ENCODE data around the gene GOLGA8N. TPM values are rescaled to one million over a fixed set of nuclear protein-coding genes. Genes with fewer than 3 reads are reported as not detected.

The GOLGA8N gene
- total and polyA plus RNA-seq, 10 of the 15 experiments (the other 5 are each of a cell fraction or from before 2014, with no cell fraction given) = 0.02 to 0.33 (median 0.19) TPM

- H3K4me3 ChIP-seq = no peak overlapping the region
- H4K20me1 ChIP-seq (ENCODE audit: control insufficient read depth, insufficient read depth) = no peaks in the 10 kb centered on the region
- peaks cover 4 to 36% of the 10 kb centered on the region in 2 experiments for H3K36me3 ChIP-seq (ENCODE audit: control insufficient read depth in 2 of 2, insufficient read depth in 2 of 2, low read length in 1 of 2)
- no peaks in the 10 kb centered on the region for H3K9me3 ChIP-seq (replicated peaks; ENCODE audit: control insufficient read depth, insufficient read depth, low read length)
- DNase-seq (ENCODE audit: low read depth, low spot score) (no peak), FAIRE-seq (no peak), ATAC-seq (peak; percentile 55)
- TF ChIP-seq MTA2 (IDR thresholded peaks at IDR 0.05; ENCODE audit: low read depth) = 0 out of 2 replicates have a peak, but pooled peaks have one; percentile 21
- TF ChIP-seq, protein P1, sequence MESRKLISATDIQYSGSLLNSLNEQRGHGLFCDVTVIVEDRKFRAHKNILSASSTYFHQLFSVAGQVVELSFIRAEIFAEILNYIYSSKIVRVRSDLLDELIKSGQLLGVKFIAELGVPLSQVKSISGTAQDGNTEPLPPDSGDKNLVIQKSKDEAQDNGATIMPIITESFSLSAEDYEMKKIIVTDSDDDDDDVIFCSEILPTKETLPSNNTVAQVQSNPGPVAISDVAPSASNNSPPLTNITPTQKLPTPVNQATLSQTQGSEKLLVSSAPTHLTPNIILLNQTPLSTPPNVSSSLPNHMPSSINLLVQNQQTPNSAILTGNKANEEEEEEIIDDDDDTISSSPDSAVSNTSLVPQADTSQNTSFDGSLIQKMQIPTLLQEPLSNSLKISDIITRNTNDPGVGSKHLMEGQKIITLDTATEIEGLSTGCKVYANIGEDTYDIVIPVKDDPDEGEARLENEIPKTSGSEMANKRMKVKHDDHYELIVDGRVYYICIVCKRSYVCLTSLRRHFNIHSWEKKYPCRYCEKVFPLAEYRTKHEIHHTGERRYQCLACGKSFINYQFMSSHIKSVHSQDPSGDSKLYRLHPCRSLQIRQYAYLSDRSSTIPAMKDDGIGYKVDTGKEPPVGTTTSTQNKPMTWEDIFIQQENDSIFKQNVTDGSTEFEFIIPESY (IDR thresholded peaks at IDR 0.05) = no peak
- intact Hi-C loops (cut with micrococcal nuclease; ENCODE audit: unreplicated experiment) (no loop called here), in situ Hi-C loops (cut with MboI) (no loop called here)
- peaks cover 20% of the 10 kb centered on the region for H3K4me1 ChIP-seq (ENCODE audit: control insufficient read depth, insufficient read depth, low read length)
- ChIA-PET CTCF (interaction anchor here (1.0 to 2.4 kb wide), 2 partner anchors 15 to 26 kb away, joined by 3 to 7 read pairs; no protein-coding TSS in a partner anchor), SMC1A (ENCODE audit: uncharacterized antibody, unreplicated experiment) (interaction anchor here (1.6 kb wide), 1 partner anchor 13 kb away, joined by 6 read pairs; no protein-coding TSS in a partner anchor), RAD21 (ENCODE audit: unreplicated experiment) (no interaction called here), POLR2A (no interaction called here)
- 17% methylated on average over 3 of the region's 3 CpGs for WGBS (ENCODE audit: insufficient coverage, insufficient replicate concordance, low lambda C conversion rate, missing lambda C conversion rate)
- H3K4me2 ChIP-seq (ENCODE audit: control insufficient read depth, insufficient read depth) = peak overlapping the region; percentile 55; the same call in 1 of the 2 replicates
- no peak overlapping the region for H2AFZ ChIP-seq (ENCODE audit: control insufficient read depth, low read depth, low read length)
- no TSS peak for BruUV-seq (replicated peaks)
- H3K79me2 ChIP-seq (ENCODE audit: control insufficient read depth, insufficient read depth, low read length) = no peaks in the 10 kb centered on the region
- H3K27me3 ChIP-seq (replicated peaks in 1 of 2; ENCODE audit: control insufficient read depth in 2 of 2, insufficient read depth in 2 of 2, low read length in 1 of 2) = no peaks in the 10 kb centered on the region
- H3K9ac ChIP-seq (ENCODE audit: control insufficient read depth, insufficient read depth, low read length) = peak overlapping the region; percentile 37; the same call in 1 of the 2 replicates
- peak overlapping the region; percentile 64 for H3K27ac ChIP-seq (ENCODE audit: control insufficient read depth, insufficient read depth)
Observed at GRCh38 chr15:32636410-32636809, 43.2 kb downstream of the GOLGA8N start.

DNA sequence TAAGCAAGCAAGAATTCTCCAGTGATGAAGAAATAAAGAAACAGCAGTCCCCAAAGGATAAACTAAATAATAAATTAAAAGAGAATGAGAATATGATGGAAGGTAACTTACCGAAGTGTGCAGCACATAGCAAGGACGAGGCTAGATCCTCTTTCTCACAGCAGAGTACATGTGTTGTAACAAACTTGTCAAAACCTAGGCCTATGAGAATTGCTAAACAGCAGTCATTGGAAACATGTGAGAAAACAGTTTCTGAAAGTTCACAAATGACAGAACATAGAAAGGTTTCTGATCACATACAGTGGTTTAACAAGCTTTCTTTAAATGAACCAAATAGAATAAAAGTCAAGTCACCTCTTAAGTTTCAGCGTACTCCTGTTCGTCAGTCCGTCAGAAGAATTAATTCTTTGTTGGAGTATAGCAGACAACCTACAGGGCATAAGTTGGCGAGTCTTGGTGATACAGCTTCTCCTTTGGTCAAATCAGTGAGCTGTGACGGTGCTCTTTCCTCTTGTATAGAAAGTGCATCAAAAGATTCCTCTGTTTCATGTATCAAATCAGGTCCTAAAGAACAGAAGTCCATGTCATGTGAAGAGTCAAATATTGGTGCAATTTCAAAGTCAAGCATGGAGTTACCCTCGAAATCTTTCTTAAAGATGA, 43.8 kb downstream of the GOLGA8N start:
- ChIA-PET POLR2A (no interaction called here), SMC1A (ENCODE audit: uncharacterized antibody, unreplicated experiment) (interaction anchor here (1.6 kb wide), 1 partner anchor 12 kb away, joined by 6 read pairs; no protein-coding TSS in a partner anchor), RAD21 (ENCODE audit: unreplicated experiment) (no interaction called here), CTCF (interaction anchor here (2.4 kb wide), 1 partner anchor 14 kb away, joined by 7 read pairs; no protein-coding TSS in a partner anchor)
- intact Hi-C loops (cut with micrococcal nuclease; ENCODE audit: unreplicated experiment) (no loop called here), in situ Hi-C loops (cut with MboI) (no loop called here)
- no peak overlapping the region for H3K9ac ChIP-seq (ENCODE audit: control insufficient read depth, insufficient read depth, low read length)
- ATAC-seq = peak; percentile 64
- H3K79me2 ChIP-seq (ENCODE audit: control insufficient read depth, insufficient read depth, low read length) = no peaks in the 10 kb centered on the region
- H3K36me3 ChIP-seq (ENCODE audit: control insufficient read depth in 2 of 2, insufficient read depth in 2 of 2, low read length in 1 of 2) = peaks cover 4 to 36% of the 10 kb centered on the region in 2 experiments
- no peaks in the 10 kb centered on the region for H4K20me1 ChIP-seq (ENCODE audit: control insufficient read depth, insufficient read depth)
- H3K4me3 ChIP-seq = no peak overlapping the region
- peak overlapping the region; percentile 64 for H3K27ac ChIP-seq (ENCODE audit: control insufficient read depth, insufficient read depth)
- peak overlapping the region; percentile 34 for H2AFZ ChIP-seq (ENCODE audit: control insufficient read depth, low read depth, low read length)
- H3K4me1 ChIP-seq (ENCODE audit: control insufficient read depth, insufficient read depth, low read length) = peaks cover 20% of the 10 kb centered on the region
- no peak for FAIRE-seq
- peak overlapping the region; percentile 55 for H3K4me2 ChIP-seq (ENCODE audit: control insufficient read depth, insufficient read depth)
- no peaks in the 10 kb centered on the region for H3K27me3 ChIP-seq (replicated peaks in 1 of 2; ENCODE audit: control insufficient read depth in 2 of 2, insufficient read depth in 2 of 2, low read length in 1 of 2)
- no peaks in the 10 kb centered on the region for H3K9me3 ChIP-seq (replicated peaks; ENCODE audit: control insufficient read depth, insufficient read depth, low read length)
- 45% methylated on average over 8 of the region's 8 CpGs for WGBS (ENCODE audit: insufficient coverage, insufficient replicate concordance, low lambda C conversion rate, missing lambda C conversion rate)
- DNase-seq (ENCODE audit: low read depth, low spot score) = no peak
- BruUV-seq (replicated peaks) = TSS peak; percentile 39
- TF ChIP-seq ATF2 (IDR thresholded peaks at IDR 0.05; ENCODE audit: low read length) = peak; percentile 49; the same call in 1 of the 2 replicates
- TF ChIP-seq, protein P2, sequence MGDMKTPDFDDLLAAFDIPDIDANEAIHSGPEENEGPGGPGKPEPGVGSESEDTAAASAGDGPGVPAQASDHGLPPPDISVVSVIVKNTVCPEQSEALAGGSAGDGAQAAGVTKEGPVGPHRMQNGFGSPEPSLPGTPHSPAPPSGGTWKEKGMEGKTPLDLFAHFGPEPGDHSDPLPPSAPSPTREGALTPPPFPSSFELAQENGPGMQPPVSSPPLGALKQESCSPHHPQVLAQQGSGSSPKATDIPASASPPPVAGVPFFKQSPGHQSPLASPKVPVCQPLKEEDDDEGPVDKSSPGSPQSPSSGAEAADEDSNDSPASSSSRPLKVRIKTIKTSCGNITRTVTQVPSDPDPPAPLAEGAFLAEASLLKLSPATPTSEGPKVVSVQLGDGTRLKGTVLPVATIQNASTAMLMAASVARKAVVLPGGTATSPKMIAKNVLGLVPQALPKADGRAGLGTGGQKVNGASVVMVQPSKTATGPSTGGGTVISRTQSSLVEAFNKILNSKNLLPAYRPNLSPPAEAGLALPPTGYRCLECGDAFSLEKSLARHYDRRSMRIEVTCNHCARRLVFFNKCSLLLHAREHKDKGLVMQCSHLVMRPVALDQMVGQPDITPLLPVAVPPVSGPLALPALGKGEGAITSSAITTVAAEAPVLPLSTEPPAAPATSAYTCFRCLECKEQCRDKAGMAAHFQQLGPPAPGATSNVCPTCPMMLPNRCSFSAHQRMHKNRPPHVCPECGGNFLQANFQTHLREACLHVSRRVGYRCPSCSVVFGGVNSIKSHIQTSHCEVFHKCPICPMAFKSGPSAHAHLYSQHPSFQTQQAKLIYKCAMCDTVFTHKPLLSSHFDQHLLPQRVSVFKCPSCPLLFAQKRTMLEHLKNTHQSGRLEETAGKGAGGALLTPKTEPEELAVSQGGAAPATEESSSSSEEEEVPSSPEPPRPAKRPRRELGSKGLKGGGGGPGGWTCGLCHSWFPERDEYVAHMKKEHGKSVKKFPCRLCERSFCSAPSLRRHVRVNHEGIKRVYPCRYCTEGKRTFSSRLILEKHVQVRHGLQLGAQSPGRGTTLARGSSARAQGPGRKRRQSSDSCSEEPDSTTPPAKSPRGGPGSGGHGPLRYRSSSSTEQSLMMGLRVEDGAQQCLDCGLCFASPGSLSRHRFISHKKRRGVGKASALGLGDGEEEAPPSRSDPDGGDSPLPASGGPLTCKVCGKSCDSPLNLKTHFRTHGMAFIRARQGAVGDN (IDR thresholded peaks at IDR 0.05) = no peak
- TF ChIP-seq, protein P3, sequence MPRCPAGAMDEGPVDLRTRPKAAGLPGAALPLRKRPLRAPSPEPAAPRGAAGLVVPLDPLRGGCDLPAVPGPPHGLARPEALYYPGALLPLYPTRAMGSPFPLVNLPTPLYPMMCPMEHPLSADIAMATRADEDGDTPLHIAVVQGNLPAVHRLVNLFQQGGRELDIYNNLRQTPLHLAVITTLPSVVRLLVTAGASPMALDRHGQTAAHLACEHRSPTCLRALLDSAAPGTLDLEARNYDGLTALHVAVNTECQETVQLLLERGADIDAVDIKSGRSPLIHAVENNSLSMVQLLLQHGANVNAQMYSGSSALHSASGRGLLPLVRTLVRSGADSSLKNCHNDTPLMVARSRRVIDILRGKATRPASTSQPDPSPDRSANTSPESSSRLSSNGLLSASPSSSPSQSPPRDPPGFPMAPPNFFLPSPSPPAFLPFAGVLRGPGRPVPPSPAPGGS (IDR thresholded peaks at IDR 0.05; ENCODE audit: borderline replicate concordance, insufficient read depth, low read depth, low read length, poor library complexity, severe bottlenecking) = peak; percentile 33

All from GM12878 (cell line).